GM21381 (cell line): ENCODE results near the gene PEX1.
"Not testable (repeated sequence)": the region's sequence is repeated elsewhere in the genome, so short reads cannot be mapped to it uniquely, and the experiment has no call there.

ENCODE experiments used
- ATAC-seq: cut with Tn5 transposase; IDR thresholded peaks from one replicate; pipeline ENCODE4 v1.9.1; 2021; ENCODE audit warnings: mild to moderate bottlenecking, moderate library complexity; ENCODE audit not compliant: unreplicated experiment

Gene PEX1

DNA sequence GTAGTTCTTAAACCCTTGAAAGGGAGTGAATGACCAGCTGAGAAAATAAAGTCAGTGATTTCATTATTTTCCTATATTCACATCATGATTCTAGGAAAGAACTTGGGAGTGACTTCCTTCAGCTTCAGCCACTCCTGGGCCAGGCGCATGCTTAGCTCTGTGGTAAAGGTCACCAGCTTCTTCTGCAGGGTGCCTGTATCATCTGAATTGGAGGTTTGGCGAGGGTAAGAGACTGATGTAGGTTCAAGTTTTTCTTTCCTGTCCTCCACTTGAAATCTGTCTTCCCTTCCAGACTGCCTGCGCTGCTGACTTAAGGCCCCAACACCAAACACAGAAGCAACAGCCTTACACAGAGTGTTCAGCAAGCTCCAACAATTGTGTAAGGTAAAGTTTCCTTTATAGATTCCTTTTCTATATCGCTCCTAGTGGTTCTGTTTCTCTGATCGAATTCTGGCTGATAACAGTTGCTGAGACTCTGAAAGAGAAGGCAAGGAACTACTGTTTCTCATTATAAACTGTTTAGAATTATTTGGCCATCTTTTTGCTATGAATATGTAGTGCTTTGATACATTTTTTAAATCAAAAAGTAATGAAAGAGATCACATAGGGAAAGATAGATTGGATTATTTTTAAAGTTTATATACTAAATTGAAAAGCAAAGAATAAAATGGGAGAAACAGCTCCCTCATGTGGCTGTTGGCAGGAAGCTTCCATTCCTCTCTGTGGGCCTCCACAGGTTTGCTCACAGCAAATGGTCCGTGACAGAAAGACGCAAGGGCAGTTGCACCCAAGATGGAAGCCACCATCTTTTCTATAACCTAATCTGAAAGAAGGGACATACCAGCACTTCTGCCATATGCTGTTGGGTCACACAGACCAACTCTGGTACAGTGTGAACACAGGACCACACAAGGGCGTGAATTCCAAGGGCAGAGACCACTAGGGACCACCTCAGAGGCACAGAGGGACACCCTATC lies 67.0 kb downstream of the PEX1 start:
- no peak for ATAC-seq

DNA sequence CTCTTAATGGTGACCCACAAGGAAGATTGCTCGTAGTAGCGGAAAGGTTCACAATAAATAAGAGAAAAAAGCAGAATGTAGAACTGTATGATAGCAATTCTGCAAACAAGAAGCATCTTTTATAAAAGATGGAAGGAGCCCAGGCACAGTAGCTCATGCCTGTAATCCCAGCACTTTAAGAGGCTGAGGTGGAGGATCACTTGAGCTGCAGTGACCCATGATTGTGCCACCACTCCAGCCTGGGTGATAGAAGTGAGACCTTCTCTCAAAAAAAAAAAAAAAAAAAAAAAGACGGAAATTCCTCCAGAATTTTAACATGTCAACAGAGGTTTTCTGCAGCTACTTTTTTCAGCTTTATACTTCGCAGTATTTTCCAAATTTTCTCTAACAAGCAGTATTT lies 67.8 kb downstream of the PEX1 start:
- ATAC-seq, result no peak

DNA sequence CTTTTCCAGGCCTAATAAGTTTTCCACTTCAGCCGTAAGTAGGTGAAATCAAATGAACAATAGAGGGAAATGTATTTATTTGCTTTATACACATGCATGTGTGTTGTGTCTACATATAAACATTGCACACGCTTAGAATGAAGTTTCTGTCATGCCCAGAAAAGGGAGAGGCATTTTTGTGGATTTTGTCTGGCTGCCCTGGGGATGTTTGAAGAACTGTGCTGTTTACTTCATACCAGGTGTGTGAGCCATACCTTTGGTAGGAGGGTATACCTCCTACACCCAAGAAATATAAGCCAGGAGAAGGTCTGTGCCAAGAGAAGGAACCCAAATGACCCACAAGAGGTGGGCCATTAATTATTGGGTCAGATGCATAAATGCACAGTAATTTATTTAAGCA lies 68.2 kb downstream of the PEX1 start:
- no peak for ATAC-seq

DNA sequence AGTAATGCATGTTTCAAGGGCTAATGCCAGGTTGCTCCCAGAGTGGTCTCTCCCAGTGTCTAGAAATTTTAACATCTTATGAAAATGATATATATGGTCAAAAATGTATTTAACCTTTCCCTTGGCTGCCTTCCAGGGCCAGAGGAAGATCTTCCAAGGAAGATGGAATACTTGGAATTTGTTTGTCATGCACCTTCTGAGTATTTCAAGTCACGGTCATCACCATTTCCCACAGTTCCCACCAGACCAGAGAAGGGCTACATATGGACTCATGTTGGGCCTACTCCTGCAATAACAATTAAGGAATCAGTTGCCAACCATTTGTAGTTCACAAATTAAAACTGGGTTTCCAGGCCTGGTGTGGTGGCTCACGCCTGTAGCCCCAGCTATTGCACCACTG lies 72.1 kb downstream of the PEX1 start:
- ATAC-seq, result no peak

DNA sequence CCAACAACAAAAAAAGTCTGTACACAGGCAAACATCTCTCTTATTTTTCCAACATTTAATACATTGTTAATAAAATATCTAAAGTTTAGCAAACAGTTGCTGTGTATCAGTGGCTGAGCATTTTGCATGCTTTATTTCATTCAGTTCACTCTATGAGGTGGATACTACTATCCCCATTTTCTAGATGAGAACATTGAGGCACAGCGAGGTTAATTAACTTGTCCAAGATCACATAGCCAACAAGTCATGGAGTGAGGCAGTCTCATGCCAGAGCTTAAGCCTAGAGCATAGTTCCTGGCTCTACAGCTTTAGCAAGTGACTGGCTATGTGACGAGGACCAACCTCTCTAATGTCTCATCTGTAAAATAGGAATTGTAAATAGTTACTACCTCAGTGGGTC lies 76.7 kb downstream of the PEX1 start:
- ATAC-seq, result no peak

DNA sequence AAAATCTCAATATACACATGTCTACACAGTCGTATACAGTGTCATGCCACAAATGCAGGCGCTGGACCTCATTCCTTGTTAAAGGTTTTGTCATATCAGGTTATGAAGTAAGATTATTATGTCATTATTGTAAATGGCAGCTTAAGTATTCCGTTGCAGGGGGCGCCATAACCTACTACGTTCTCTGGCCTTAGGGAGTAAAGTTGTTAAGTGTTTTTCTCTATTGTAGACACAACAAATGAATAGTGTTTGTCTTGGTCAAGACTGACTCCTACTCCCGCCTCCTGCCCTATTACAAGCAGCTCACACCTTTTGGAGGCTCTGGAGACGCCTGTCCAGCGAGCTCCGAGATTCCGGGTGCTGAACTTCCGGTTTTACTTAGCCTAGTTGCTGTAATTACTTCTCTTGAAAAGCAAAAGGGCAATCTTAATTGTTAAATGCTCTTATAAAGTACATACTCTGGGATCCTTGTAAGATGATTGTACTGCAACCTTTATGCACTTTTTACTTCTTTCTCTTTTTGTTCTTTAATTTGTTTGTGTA lies 80.0 kb downstream of the PEX1 start:
- ATAC-seq, result peak; percentile 44

DNA sequence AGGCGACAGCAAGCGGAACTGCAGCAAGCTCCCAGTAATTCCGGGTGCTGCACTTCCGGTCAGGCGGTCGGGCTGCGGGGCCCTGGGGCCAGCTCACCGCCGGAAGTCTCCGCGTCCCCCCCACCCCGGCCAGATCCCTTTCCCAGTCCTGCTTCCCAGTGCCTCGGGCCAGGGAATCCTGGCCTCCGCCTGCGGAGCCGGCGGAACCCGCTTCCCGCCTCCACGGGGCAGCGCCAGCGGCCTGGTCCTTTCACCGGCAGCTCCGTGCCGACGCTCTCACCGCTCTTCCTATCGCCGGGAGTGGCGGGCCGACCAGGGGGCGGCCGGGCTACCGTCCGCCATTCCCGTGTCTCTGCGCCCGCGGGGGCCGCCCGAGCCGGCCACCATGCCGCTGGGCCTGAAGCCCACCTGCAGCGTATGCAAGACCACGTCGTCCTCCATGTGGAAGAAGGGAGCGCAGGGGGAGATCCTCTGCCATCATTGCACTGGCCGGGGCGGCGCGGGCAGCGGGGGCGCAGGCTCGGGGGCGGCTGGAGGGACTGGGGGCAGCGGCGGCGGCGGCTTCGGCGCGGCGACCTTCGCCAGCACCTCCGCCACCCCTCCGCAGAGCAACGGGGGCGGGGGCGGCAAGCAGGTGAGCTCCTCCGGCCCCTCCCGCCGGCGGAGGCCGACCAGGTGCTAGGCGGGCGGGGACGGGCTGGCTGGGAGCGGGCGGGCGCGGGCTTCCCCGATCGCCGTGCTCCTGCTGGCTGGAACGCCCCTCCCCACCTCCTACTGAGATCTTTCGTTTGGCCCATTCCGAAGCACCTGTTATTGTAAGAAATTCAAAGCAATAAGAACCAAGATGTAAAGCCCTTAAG lies 80.7 kb downstream of the PEX1 start, which contains the start of gene GATAD1:
Gene GATAD1 (plus strand): TSS at position 138 of the 860 bp plus-strand sequence. CDS start 248 bp downstream, at position 386.
- ATAC-seq, result peak; percentile 88

DNA sequence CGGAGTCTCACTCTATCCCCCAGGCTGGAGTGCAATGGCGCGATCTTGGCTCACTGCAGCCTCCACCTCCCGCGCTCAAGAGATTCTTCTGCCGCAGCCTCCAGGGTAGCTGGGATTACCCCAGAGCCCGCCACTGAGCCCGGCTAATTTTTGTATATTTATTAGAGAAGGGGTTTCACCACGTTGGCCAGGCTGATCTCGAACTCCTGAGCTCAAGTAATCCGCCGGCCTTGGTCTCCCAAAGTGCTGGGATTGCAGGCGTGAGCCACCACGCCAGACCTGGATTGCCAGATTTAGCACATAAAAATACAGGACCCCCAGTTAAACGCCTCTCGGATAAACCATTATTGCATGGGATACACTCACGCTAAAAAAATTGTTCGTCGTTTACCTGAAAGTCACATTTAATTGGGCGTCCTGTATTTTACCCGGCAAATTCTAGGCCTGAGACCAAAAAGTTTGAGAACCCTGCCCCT lies 81.4 kb downstream of the PEX1 start:
- ATAC-seq, result no peak

DNA sequence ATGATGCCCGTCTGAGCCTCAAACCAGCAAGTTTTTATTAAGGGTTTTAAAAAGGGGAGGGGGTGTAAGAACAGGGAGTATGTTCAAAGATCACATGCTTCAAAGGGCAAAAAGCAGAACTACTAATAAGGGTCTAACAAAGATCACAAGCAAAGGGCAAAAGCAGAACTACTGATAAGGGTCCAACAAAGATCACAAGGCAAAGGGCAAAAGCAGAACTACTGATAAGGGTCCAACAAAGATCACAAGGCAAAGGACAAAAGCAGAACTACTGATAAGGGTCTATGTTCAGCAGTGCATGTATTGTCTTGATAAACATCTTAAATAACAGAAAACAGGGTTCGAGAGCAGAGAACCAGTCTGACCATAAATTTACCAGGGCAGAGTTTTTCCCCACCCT lies 85.6 kb downstream of the PEX1 start:
- ATAC-seq, result not testable (repeated sequence)

DNA sequence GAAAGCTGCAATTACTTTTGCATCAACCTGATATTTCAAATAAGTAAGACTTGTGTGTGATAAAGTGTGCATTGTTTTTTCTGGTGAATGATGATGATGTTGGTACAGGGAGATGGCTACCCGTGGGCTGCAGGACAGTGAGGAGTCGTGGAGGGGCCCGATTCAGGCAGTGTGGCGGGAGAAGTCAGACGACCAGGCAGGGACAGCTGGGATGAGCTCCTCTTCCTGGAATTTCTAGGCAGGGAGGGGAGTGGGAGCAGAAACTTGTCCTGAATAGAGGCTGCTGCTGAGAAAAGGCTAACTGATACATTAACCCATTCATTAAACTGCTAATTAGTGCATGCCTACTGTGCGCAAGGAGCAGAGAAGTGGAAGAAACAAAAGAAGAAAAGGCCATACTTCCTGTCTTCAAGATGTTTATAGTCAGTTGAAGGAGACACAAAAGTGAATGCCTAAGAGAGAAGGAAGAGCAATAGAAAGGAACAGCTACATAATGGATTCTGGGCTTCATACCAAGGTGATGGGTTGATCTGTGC lies 90.3 kb downstream of the PEX1 start:
- ATAC-seq, result no peak
